T-helper 2 cell (primary cell): ENCODE data around the gene TAS2R20.
"Not testable (repeated sequence)": the region's sequence is repeated elsewhere in the genome, so short reads cannot be mapped to it uniquely, and the experiment has no call there.

Source experiments
- DNase-seq, 5 experiments: peaks; one replicate each; pipeline versions ENCODE4 v3.0.0 to v3.0.0-alpha.2; 2012 to 2022
- total RNA-seq, 2 donors: gene quantifications; one replicate each; lab custom pipeline; 2026; lab: John Stamatoyannopoulos, UW

TAS2R20 gene, protein sequence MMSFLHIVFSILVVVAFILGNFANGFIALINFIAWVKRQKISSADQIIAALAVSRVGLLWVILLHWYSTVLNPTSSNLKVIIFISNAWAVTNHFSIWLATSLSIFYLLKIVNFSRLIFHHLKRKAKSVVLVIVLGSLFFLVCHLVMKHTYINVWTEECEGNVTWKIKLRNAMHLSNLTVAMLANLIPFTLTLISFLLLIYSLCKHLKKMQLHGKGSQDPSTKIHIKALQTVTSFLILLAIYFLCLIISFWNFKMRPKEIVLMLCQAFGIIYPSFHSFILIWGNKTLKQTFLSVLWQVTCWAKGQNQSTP
- 0.94 to 1.2 reads per million in 2 donors for total RNA-seq

DNA sequence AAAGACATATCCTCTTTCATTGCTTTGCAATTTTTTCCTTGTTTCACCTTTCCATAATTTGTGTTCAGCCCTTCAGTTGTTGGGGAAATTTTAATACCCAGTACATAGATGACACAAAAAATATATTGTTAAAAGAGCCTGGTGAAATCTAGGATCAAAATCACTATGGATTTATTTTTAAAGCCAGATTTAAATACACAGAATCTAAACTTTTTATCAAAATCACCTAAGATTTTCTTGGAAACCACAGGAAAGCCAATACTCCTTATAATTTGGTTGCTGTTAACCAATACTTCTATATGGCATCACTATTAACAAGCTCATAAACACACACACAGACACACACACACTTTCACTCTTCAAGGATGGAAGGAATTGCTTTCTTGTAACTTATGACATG is at the start of gene TAS2R20:
Gene TAS2R20 (minus strand): TSS at position 101 of the 400 bp plus-strand sequence. CDS start 429 bp downstream, outside the sequence.
- no peak for DNase-seq

DNA sequence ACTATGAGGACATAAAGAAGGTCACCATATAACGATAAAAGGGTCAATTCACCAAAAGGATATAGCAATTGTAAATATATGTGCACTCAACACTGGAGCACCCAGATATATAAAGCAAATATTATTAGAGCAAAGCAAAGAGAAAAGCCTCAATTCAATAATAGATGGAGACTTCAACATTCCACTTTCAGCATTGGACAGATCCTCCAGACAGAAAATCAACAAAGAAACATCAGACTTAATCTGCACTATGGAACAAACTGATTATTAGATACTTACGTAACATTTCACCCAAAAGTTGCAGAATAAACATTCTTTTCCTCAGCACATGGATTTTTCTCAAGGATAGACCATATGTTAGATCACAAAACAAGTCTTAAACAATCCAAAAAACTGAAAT is 43.3 kb upstream of the TAS2R20 start:
- not testable (repeated sequence) for DNase-seq

DNA sequence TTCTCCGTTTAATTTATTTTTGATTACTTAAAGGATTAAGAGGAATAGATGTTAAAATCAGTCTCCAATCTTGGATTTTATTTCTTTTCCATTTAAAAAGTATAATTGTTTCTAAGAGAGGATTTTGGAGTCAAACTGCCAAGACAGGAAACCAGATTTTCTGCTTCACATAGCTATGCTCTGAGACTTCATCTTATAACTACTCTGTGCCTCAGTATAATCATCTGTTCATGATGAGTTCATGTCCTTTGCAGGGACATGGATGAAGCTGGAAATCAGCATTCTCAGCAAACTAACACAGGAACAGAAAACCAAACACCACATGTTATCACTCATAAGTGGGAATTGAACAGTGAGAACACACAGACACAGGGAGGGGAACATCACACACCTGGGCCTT is 42.1 kb upstream of the TAS2R20 start:
- DNase-seq: no peak

DNA sequence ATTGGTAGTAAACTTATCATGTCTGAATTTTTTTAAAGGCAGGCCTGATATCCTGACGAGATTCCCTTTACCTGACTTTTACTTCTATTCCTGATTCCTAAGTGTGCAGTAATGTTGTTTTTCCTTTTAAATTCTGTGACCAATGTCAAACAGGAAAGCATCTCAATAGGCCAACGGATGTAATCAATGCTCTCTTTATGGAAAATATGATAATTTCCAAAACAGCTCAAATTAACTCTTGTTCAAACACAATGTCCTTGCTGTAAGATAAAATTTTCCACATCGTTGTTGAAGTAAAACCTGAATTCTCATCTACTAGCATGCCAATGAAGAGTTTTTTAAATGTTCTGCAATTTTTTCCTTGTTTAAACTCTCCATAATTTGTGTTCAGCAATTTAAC is 41.1 kb upstream of the TAS2R20 start:
- no peak for DNase-seq

DNA sequence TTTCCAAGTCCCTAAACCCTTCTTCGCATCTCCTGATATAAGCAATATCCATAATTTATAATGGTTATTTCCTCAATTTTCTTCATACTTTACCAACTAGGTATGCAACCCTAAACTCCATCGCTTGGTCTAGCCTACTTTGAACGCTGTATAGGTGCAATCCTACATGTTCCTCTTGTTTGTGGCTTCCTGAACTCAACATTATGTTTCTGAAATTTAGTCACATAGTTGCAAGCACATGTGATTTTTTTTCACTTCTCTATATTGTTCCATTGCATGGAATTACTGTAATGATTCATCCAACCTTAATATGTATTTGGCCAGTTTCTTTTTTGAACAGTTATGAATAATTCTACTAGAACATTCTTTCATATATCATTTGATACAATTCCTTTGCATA is 35.9 kb upstream of the TAS2R20 start:
- DNase-seq: not testable (repeated sequence)

DNA sequence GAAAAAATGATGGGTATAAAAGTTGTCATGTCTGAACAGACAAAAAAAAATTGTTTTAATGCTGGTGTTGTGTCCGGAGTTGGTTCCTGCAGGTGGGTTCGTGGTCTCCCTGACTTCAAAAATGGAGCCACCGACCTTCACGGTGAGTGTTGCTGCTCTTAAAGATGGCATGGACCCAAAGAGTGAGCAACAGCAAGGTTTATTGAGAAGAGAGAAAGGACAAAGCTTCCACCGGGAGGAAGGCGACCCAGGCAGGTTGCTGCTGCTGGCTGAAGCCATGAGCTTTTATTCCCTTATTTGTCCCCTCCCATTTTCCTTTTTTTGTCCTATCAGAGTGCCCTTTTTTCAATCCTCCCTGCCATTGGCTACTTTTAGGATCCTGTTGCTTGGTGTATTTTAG is 33.2 kb upstream of the TAS2R20 start, which contains the start of gene TAS2R31:
Gene TAS2R31 (minus strand): TSS at position 101 of the 400 bp plus-strand sequence. CDS start 72 bp downstream, at position 29.
- no peak for DNase-seq

DNA sequence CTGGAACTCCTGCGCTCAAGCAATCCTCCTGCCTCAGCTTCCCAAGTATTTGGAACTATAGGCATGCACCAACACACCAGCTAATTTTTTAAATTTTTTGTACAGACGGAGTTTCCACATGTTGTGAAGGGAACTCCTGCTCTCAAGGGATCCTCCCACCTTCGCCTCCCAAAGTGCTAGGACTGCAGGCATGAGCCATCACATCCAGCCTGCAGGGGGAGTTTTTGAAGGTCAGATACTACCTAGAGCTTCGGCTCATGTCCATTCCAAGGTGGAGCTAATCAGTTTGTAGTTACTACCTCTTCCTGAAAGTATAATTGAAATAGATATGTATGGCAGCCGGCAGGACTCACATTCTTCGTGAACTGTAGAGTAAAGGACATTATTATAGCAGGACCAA is 28.0 kb upstream of the TAS2R20 start:
- no peak for DNase-seq

DNA sequence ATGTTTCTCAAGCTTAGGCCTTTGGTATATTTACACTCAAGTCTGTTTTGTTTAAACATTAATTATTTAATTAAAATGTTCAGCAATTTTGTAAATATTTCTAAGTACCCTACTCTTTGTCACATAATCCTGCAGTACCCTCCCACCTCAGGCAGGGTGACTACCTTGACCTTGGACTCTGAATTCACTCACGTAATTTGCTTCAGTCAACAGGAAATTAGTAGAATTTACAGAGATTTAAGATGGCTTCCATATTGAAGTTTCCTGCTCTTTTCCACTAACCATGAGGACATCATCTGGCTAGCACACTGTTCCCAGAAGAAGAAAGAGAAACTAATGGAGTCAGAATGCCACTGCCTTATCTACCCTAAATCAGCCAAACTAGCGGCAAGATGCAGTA is 25.3 kb upstream of the TAS2R20 start:
- no peak for DNase-seq

DNA sequence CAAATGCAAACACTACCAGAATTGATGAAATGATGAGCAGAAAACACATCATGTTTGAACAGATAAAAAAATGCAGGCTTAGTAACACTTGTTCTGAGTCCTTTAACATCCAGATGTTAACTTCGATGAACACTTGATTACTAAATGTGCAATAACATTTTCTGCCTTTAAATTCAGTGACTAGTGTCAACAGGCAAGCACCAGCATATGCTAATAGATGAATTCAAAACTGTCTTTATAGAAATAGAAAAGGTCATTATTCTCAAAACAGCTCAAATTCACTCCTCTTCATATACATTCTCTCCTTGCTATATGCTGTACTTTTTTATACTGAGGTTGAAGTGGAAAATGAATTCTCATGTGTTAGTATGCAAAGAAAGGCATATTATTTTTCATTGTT is 24.4 kb upstream of the TAS2R20 start, which contains the start of gene TAS2R19:
Gene TAS2R19 (minus strand): TSS at position 101 of the 400 bp plus-strand sequence. CDS start 49 bp downstream, at position 52.
- DNase-seq: no peak

DNA sequence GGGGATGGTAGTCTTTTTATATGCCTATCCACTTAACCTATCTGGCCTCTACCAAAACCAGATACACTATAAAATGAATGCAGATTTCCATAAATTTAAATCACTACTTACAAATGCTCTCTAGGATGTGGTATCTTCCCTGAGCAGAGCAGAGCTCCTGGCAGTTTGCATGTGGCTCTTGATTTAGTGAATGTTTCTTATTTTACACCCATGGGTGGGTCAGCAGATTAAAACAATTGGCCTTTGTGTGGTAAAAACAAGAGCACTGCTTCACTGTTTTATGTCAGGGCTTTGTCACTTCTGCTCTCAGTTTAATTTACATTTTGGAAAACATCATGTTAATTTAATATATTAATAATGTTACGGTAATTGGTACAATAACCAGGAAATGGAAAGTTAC is 18.8 kb upstream of the TAS2R20 start:
- no peak for DNase-seq

DNA sequence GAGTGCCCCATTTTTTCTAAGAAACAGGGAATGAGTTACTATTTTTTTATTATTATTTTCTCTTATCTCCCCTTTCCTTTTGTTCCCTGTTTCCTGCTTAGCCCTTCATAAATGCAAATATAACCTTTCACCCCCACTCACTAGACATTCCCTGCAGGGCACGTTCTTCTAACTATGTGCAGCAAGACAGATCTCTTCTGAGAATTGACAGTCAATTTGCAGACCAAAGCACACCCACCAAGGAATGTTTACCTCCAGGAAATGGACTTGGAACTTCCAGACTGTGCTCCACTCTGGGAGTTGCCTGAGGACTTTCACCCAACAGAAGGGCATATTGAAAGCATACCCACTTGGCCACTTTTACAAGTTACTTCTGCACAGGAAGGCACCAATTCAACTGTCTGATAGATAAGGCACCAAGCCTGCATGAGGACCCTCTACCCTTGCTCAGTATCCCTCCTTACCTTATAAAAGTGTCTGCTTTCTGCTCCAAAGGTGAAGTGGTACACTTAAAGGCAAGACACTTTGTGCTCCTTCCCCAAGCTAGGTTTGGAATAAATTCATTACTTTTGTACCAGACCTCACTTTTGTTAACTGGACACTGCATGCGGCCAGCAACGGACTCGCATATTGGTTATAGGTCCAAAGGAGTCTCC is 17.8 kb upstream of the TAS2R20 start:
- DNase-seq: no peak

DNA sequence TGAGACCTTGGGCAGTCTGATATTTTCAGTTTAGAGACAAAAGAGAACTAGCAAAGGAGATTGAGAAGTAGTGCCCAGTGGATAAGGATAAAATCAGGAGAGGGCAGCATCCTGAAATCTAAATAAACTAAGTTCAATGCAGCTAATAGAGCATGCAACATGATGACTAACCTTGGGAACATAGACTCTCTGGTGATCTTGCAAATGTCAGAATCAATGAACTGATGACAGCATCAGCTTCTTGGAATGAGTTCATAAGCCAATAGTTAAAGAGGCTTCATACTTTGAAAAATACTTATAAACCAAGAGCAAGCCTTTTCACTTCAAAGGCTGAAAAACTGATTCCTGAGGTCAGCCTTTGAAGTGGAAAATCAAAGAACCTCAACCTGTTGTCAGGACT is 16.1 kb upstream of the TAS2R20 start:
- no peak for DNase-seq

DNA sequence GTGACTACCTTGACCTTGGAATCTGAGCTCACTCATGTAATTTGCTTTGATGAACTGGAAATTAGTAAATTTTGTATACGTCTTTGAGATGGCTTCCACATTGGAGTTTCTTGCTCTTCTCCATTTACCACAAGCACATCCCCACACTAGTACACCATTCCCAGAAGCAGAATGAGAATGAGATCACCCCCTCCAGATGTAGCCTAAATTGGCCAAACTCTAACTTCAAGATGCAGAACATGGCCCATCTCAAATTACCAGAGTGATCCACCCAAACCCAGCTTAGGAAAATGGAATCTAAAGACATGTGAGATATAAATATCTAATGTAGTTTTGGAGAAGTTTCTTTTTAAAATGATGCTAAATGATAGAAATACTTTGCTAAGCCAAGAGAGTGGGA is 9.5 kb upstream of the TAS2R20 start:
- DNase-seq: no peak

DNA sequence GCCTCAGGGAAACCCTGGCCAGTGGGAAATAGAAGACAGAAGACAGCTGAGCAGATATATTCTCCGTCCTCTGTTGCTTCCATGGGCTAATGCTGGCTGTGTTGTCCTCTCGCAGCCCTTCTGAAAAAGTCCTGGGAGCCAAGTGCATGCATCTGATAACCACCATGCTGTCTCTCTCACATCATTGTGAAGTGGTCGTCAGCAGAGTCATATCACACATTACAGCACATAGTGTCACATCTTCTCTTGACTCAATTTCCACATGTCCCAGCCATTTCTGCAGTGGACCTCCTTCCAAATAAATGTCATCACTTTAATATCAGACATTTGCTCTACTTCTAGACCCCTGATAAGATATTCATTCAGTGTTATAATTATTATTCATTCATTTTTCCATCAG is 3.8 kb downstream of the TAS2R20 start:
- DNase-seq: no peak

DNA sequence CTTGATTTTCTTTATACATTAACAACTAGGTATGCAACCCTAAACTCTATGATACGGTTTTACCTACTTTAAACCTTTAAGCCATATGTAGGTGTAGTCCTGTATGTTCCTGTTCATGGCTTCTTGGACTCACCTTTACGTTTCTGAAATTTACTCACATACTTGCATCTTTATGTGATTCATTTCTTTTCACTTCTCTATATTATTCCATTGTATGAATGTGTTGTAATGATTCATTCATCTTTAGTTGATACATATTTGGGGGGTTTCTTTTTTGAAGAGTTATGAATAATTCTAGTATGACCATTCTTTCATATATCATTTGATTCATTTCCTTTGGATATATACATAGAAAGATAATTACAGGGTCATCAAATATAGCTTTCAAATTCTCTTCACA is 9.0 kb downstream of the TAS2R20 start:
- no peak for DNase-seq

DNA sequence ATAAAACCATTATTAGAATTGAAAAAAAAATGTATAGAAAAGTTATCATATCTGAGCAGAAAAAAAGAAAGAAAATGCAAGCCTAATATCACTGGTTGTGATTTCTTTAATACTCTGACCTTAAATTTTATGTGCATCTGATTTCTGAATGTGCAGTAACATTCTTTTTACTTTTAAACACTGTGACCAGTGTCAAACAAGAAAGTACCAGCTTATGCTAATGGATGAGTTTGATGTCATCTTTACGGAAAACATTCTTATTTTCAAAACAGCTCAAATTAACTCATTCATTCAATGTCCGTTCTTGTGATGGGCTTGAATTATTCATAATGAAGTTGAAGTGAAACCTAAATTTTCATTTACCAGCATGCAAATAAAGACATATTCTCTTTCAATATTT is 11.3 kb downstream of the TAS2R20 start, which contains the start of gene TAS2R50:
Gene TAS2R50 (minus strand): TSS at position 101 of the 400 bp plus-strand sequence. CDS start 52 bp downstream, at position 49.
- DNase-seq: no peak

DNA sequence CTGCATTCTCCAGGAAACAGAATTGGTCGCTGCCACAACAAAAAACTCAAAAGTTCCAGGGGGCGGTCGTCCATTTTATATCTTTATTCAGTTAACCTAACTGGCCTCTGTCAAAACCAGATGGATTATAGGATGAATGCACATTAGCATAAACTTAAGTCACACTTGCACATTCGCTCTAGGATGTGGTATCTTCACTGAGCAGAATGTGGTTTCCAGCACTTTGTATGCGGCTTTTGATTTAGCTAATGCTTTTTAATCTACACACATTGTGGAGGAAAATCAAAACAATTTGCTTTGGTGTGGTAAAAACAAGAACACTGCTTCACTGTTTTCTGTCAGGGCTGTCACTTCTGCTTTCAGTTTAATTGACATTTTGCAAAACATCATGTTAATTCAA is 15.9 kb downstream of the TAS2R20 start:
- DNase-seq: peak in 3 of 5 experiments; percentile 16 to 97 (median 73)

DNA sequence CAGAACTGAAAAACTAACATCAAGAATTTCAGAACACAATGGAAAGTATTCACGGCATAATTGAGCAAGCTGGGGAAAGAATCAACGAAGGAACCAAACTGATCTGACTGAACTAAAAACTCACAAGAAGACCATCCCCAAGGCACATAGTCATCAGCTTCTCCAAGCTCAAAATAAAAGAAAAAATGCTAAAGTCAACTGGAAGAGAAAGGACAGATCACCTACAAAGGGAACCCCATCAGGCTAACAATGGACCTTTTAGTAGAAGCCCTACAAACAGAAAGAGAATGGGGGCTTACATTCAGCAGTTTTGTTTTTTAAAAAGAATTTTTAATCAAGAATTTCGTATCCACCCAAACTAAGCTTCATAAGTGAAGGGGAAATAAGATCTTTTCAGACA is 23.1 kb downstream of the TAS2R20 start:
- DNase-seq: no peak

DNA sequence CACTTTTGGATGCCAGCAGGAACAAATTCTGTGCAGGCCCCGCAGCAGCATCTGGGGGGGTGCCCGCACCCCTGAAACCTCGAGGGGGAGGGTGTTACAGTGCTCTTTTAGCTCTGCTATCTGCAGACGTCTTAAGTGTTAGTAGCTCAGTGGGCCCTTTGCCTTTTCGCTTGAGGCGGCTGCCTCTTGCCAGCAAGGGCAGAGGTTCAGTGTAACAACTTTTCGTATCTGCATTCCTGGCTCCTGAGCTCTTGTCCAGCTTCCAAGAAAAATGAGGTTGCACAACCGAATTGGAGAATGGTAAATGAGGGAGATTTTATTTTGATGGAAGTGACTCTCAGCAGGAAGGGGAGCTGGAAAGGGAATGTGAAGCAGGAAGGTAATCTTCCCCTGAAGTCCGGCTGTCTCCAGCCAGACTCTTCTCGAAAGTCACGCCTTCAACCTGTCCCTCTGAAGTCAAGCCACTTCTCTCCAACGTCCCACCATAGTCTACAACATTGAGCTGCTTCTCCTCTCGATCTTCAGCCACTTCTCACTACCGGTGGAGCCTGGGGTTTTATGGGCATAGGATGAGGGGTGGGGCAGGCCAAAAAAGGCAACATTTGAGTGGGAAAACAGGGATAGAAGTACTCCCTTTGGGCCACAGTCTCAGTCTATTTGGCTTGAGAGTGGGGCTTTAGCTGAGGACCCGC is 29.2 kb downstream of the TAS2R20 start:
- DNase-seq: no peak

DNA sequence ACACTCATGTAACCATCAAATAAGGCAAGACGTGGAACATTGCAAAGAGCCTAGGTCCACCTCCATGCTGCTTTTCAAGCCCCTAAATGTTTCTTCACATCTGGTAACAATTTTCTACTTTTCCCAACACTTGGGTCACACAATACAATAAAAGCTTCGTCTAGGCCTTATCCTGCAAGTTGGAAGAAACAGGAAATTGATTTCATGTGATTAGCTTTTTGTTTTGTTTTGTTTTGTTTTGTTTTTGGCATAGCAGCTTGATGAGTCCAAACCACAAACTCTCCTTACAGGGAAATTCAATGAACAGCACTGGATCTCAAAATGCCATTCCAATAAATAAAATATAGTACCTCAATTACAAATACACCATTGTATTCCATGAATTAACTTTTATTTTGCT is 30.7 kb downstream of the TAS2R20 start:
- no peak for DNase-seq

DNA sequence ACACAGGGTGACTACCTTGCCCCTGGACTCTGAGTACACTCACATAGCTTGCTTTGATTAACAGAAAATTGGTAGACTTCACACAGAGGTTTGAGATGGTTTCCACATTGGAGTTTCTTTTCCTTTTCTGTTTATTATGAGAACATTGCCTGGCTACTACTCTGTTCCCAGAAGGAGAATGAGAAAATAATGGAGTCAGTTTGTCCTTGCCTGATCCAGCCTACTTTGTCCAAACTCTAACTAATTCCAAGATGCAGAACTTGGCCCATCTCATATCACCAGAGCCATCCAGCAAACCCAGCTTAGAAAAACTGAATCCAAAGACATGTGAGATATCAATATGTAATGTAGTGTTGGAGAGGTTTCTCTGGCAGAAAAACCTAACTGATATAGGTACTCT is 31.8 kb downstream of the TAS2R20 start:
- DNase-seq: no peak

DNA sequence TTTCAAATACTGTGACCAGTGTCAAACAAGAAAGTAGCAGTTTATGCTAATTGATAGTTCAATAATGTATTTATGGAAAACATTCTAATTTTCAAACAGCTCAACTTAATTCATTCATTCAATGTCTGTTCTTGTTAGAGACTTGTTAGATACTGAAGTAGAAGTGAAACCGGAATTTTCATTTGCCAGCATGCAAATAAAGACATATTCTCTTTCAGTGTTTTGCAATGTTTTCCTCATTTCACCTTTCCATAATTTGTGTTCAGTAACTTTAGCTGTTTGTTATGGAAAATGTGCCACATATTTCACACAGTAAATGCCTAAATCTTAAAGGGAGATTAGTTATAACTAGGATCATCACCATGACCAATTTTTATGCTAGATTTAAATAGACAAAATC is 32.6 kb downstream of the TAS2R20 start:
- no peak for DNase-seq

DNA sequence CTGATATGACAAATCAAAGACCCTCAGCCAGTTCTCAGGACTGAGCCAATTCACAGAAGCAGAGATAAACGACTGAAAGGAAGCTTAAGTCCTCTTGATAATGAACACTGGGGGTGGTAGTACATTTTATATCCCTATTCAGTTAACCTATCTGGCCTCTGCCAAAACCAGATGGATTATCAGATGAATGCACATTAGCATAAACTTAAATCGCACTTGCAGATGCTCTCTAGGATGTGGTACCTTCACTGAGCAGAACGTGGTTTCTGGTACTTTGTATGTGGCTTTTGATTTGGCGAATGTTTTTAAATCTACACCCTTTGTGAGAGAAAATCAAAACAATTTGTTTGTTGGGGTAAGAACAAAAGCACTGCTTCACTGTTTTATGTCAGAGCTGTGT is 37.9 kb downstream of the TAS2R20 start:
- peak in 2 of 5 experiments; percentile 24 to 90 for DNase-seq
